Measurements from ENCODE around the gene MAFG. TPM values are rescaled to one million over a fixed set of nuclear protein-coding genes. Genes with fewer than 3 reads are reported as not detected.

MAFG gene
- total and polyA plus RNA-seq, 2 of the 13 experiments (the other 11 are each of a cell fraction or from before 2014, with no cell fraction given) = 14.5 to 20.0 TPM

DNA sequence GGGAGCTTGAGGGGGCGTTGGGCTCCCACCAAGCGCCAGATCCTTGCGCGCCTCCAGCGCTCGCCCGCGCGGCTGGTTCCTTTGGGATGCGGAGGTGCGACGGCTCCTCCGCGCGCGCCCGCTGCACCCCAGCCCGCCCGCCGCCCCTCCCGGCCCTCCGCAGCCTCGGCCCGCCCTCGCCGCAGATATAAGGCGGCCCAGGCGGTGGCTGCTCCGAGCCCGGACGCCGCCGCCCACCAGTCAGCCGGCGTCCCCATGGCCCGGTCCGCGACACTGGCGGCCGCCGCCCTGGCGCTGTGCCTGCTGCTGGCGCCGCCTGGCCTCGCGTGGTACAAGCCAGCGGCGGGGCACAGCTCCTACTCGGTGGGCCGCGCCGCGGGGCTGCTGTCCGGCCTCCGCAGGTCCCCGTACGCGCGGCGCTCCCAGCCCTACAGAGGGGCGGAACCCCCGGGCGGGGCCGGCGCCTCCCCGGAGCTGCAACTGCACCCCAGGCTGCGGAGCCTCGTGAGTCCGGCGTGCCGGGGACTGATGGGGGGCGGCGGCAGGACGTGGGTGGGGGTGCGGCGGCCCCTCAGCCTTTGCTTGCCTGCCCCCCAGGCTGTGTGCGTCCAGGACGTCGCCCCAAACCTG is 25.4 kb downstream of the MAFG start, which contains the start of gene NPB (continued):
- TF ChIP-seq KIAA2018 (CRISPR knock-in tag; IDR thresholded peaks at IDR 0.05; ENCODE audit: borderline replicate concordance) = no peak
- no peak for TF ChIP-seq MEF2D (CRISPR knock-in tag; IDR thresholded peaks at IDR 0.05)
- no peak for TF ChIP-seq ZNF839 (CRISPR knock-in tag; IDR thresholded peaks at IDR 0.05; ENCODE audit: borderline replicate concordance)
- no peak for TF ChIP-seq ZNF124 (CRISPR knock-in tag; IDR thresholded peaks at IDR 0.05)
- no peak for TF ChIP-seq POGZ (CRISPR knock-in tag; IDR thresholded peaks at IDR 0.05)
- no peak for TF ChIP-seq MAFG (CRISPR knock-in tag; IDR thresholded peaks at IDR 0.05)
- TF ChIP-seq ZNF17 (CRISPR knock-in tag; IDR thresholded peaks at IDR 0.05) = no peak
- no peak for TF ChIP-seq TBX3 (IDR thresholded peaks at IDR 0.05; ENCODE audit: borderline replicate concordance)
- TF ChIP-seq, protein P1, sequence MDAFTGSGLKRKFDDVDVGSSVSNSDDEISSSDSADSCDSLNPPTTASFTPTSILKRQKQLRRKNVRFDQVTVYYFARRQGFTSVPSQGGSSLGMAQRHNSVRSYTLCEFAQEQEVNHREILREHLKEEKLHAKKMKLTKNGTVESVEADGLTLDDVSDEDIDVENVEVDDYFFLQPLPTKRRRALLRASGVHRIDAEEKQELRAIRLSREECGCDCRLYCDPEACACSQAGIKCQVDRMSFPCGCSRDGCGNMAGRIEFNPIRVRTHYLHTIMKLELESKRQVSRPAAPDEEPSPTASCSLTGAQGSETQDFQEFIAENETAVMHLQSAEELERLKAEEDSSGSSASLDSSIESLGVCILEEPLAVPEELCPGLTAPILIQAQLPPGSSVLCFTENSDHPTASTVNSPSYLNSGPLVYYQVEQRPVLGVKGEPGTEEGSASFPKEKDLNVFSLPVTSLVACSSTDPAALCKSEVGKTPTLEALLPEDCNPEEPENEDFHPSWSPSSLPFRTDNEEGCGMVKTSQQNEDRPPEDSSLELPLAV (CRISPR knock-in tag; conservative IDR thresholded peaks at IDR 0.05; ENCODE audit: low read depth) = peak; percentile 33; the same call in 1 of the 2 replicates
- no peak for TF ChIP-seq TAF1 (CRISPR knock-in tag; IDR thresholded peaks at IDR 0.05)
- no peak for TF ChIP-seq ZBTB7A (CRISPR knock-in tag; IDR thresholded peaks at IDR 0.05)
- no peak for TF ChIP-seq POLR2A (IDR thresholded peaks at IDR 0.05; ENCODE audit: insufficient read depth in 1 of 2, low read depth in 2 of 2, low read length in 2 of 2)
- TF ChIP-seq, protein P2, sequence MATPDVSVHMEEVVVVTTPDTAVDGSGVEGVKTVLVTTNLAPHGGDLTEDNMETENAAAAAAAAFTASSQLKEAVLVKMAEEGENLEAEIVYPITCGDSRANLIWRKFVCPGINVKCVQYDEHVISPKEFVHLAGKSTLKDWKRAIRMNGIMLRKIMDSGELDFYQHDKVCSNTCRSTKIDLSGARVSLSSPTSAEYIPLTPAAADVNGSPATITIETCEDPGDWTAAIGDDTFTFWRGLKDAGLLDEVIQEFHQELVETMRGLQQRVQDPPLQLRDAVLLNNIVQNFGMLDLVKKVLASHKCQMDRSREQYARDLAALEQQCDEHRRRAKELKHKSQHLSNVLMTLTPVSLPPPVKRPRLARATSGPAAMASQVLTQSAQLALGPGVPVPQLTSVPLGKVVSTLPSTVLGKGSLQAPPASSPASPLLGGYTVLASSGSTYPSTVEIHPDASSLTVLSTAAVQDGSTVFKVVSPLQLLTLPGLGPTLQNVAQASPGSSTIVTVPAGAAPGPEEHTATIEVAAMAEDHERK (CRISPR knock-in tag; IDR thresholded peaks at IDR 0.05; ENCODE audit: low read depth) = no peak
- TF ChIP-seq IKZF5 (CRISPR knock-in tag; IDR thresholded peaks at IDR 0.05) = no peak
- TF ChIP-seq ZNF354B (CRISPR knock-in tag; IDR thresholded peaks at IDR 0.05) = no peak
- 0 out of 2 replicates have a peak, but pooled peaks have one; percentile 4 for TF ChIP-seq TBP (CRISPR knock-in tag; IDR thresholded peaks at IDR 0.05)
- peak; percentile 26 for TF ChIP-seq SKI (IDR thresholded peaks at IDR 0.05; ENCODE audit: partially characterized antibody)
- TF ChIP-seq ZSCAN12 (CRISPR knock-in tag; IDR thresholded peaks at IDR 0.05) = 0 out of 2 replicates have a peak, but pooled peaks have one; percentile 9
- TF ChIP-seq KDM1A (CRISPR knock-in tag; IDR thresholded peaks at IDR 0.05) = no peak

All from HepG2 (cell line).